Esophagus muscularis mucosa (tissue), 2 donors: ENCODE data around the gene EAPP.

Source experiments
- EP300 ChIP-seq: sonication (generic); formaldehyde crosslinking; IDR thresholded peaks from one replicate; pipeline ENCODE4 v1.6.1; 2017; ENCODE audit warnings: antibody characterized with exemption
- POLR2A ChIP-seq: fragments of 450-650 bp; IDR thresholded peaks from one replicate; pipeline ENCODE4 v1.6.1; 2017; ENCODE audit warnings: antibody characterized with exemption, moderate library complexity, mild to moderate bottlenecking, low read depth

DNA sequence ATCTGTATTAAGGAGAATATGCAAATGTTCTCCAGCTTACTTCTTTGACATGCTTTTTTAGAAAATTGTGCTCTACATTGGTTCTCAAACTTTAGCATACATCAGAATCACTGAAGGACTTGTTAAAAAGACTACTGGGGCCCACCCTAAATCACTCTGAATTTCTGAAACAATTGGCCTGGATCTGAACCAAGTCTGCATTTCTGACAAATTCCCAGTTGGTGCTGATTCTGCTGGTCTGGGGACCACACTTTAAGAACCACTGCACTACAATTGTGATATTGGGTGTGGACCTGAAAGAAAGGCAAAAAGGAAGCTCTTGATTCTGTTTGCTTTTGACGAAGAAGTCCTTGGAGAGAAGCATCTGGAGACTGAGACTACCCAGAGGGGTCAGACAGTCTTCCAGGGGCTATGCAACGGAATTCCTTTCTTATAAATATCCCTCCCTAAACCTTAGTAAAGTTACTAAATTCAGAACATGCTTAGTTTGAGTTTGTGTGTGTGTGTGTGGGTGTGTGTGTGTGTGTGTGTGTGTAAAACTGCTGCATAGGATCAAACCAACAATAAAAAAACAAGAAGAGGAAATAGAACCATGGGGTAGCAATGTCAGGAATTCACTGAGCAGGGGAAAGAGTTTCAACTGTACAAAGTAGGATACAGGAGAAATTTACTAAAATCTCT lies 36.8 kb downstream of the EAPP start:
- no peak for TF ChIP-seq POLR2A
- TF ChIP-seq EP300: no peak
